ENCODE measurements around the gene MYD88. TPM values are rescaled to one million over a fixed set of nuclear protein-coding genes. Genes with fewer than 3 reads are reported as not detected.

Gene MYD88
- total RNA-seq, 1 donor from 2014 or later, result 22.4 TPM

GRCh38 chr3:38097446-38098375, 40.8 kb upstream of the MYD88 start:
- Mint-ChIP-seq H3K9me3 (ENCODE audit: low read depth) (no peaks in the 10 kb centered on the region), H3K27me3 (ENCODE audit: low read depth) (peaks cover 36% of the 10 kb centered on the region), H3K4me1 (ENCODE audit: low read depth) (no peaks in the 10 kb centered on the region), H3K4me3 (ENCODE audit: unreplicated experiment) (no peak overlapping the region), H3K27ac (ENCODE audit: unreplicated experiment) (no peak overlapping the region), H3K36me3 (ENCODE audit: low read depth) (peaks cover 1% of the 10 kb centered on the region)
- no peak for DNase-seq (ENCODE audit: low spot score)
- TF ChIP-seq, protein P1, sequence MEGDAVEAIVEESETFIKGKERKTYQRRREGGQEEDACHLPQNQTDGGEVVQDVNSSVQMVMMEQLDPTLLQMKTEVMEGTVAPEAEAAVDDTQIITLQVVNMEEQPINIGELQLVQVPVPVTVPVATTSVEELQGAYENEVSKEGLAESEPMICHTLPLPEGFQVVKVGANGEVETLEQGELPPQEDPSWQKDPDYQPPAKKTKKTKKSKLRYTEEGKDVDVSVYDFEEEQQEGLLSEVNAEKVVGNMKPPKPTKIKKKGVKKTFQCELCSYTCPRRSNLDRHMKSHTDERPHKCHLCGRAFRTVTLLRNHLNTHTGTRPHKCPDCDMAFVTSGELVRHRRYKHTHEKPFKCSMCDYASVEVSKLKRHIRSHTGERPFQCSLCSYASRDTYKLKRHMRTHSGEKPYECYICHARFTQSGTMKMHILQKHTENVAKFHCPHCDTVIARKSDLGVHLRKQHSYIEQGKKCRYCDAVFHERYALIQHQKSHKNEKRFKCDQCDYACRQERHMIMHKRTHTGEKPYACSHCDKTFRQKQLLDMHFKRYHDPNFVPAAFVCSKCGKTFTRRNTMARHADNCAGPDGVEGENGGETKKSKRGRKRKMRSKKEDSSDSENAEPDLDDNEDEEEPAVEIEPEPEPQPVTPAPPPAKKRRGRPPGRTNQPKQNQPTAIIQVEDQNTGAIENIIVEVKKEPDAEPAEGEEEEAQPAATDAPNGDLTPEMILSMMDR (IDR thresholded peaks at IDR 0.05), result no peak

- peaks cover 38% of the 10 kb centered on the region for H3K27me3 Mint-ChIP-seq (ENCODE audit: low read depth)
- no peaks in the 10 kb centered on the region for H3K9me3 Mint-ChIP-seq (ENCODE audit: low read depth)
- H3K4me1 Mint-ChIP-seq (ENCODE audit: low read depth), result no peaks in the 10 kb centered on the region
- TF ChIP-seq, protein P1 (IDR thresholded peaks at IDR 0.05), result no peak
- DNase-seq (ENCODE audit: low spot score), result no peak
- peaks cover 4% of the 10 kb centered on the region for H3K36me3 Mint-ChIP-seq (ENCODE audit: low read depth)
- H3K4me3 Mint-ChIP-seq (ENCODE audit: unreplicated experiment), result no peak overlapping the region
- H3K27ac Mint-ChIP-seq (ENCODE audit: unreplicated experiment), result no peak overlapping the region
These were observed 40.1 kb upstream of the MYD88 start for GRCh38 chr3:38098376-38098723.

GRCh38 chr3:38099518-38099917, 38.9 kb upstream of the MYD88 start:
- peaks cover 36% of the 10 kb centered on the region for H3K27me3 Mint-ChIP-seq (ENCODE audit: low read depth)
- TF ChIP-seq, protein P1 (IDR thresholded peaks at IDR 0.05), result no peak
- H3K4me1 Mint-ChIP-seq (ENCODE audit: low read depth), result no peaks in the 10 kb centered on the region
- no peak overlapping the region for H3K4me3 Mint-ChIP-seq (ENCODE audit: unreplicated experiment)
- no peak for DNase-seq (ENCODE audit: low spot score)
- no peak overlapping the region for H3K27ac Mint-ChIP-seq (ENCODE audit: unreplicated experiment)
- peaks cover 4% of the 10 kb centered on the region for H3K36me3 Mint-ChIP-seq (ENCODE audit: low read depth)
- H3K9me3 Mint-ChIP-seq (ENCODE audit: low read depth), result peaks cover 2% of the 10 kb centered on the region

GRCh38 chr3:38100498-38100897, 38.0 kb upstream of the MYD88 start:
- H3K4me3 Mint-ChIP-seq (ENCODE audit: unreplicated experiment), result no peak overlapping the region
- H3K27ac Mint-ChIP-seq (ENCODE audit: unreplicated experiment), result no peak overlapping the region
- TF ChIP-seq, protein P1 (IDR thresholded peaks at IDR 0.05), result no peak
- H3K27me3 Mint-ChIP-seq (ENCODE audit: low read depth), result peaks cover 33% of the 10 kb centered on the region
- H3K4me1 Mint-ChIP-seq (ENCODE audit: low read depth), result no peaks in the 10 kb centered on the region
- no peak for DNase-seq (ENCODE audit: low spot score)
- peaks cover 11% of the 10 kb centered on the region for H3K9me3 Mint-ChIP-seq (ENCODE audit: low read depth)
- peaks cover 4% of the 10 kb centered on the region for H3K36me3 Mint-ChIP-seq (ENCODE audit: low read depth)

- TF ChIP-seq, protein P1 (IDR thresholded peaks at IDR 0.05), result no peak
- Mint-ChIP-seq H3K27me3 (ENCODE audit: low read depth) (peaks cover 36% of the 10 kb centered on the region), H3K4me3 (ENCODE audit: unreplicated experiment) (no peak overlapping the region), H3K36me3 (ENCODE audit: low read depth) (peaks cover 4% of the 10 kb centered on the region), H3K4me1 (ENCODE audit: low read depth) (no peaks in the 10 kb centered on the region), H3K9me3 (ENCODE audit: low read depth) (peaks cover 14% of the 10 kb centered on the region), H3K27ac (ENCODE audit: unreplicated experiment) (no peak overlapping the region)
- no peak for DNase-seq (ENCODE audit: low spot score)
These were observed 36.5 kb upstream of the MYD88 start for GRCh38 chr3:38101811-38102443.

Measured in chondrocyte (in vitro differentiated cells).